GM12864 (cell line): ENCODE data around the gene SLC25A1.

Experiments
- DNase-seq: peaks from one replicate; pipeline ENCODE4 v3.0.0-alpha.2; 2011; ENCODE audit warnings: low read depth
- H3K4me3 ChIP-seq: 2 replicates; pipeline ENCODE4 v1.5.1; 2011; ENCODE audit warnings: mild to moderate bottlenecking, low read depth, low read length, control low read depth
- TF ChIP-seq, protein P1 (sequence below): IDR thresholded peaks from 2 replicates; pipeline ENCODE4 v1.5.1; 2011; ENCODE audit warnings: low read depth, mild to moderate bottlenecking, moderate library complexity, low read length, control low read depth, inconsistent platforms; ENCODE audit errors: missing control alignments

Gene SLC25A1

DNA sequence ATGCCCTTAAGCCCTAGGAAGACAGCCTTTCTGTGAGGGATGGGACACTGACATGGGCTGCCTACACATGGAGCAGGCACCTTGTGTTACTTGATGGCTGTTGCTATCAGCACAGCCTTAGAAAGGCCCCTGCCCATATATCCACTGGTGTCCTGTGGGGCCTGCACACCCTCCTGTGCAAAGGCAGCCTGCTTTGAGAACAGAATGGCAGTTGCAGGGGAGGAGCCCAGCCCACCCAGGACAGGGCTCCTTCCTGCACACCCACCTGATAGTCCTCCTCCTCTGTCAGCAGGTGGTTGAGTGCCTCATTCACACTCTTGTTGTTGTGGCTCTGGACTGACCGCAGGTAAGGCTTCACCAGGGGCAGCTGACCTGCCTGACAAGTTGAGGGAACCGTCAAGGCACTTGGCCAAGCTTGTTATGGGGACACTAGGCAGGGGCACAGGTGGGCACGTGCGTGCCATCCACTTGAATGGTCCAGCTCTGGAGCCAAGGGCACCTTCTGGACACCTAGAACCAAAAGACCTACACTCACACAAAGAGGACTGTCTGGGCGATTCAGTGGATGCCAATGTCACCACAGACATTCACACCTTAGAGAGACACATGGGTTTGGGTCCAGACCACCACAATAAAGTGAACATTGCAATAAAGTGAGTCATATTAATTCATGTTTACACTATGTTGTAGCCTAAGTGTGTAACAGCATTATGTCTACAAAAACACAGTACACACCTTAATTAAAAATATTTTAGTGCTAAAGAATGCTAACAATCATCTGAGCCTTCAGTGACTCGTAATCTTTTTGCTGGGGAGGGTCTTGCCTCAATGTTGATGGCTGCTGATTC lies 9.4 kb upstream of the SLC25A1 start:
- TF ChIP-seq, protein P1, sequence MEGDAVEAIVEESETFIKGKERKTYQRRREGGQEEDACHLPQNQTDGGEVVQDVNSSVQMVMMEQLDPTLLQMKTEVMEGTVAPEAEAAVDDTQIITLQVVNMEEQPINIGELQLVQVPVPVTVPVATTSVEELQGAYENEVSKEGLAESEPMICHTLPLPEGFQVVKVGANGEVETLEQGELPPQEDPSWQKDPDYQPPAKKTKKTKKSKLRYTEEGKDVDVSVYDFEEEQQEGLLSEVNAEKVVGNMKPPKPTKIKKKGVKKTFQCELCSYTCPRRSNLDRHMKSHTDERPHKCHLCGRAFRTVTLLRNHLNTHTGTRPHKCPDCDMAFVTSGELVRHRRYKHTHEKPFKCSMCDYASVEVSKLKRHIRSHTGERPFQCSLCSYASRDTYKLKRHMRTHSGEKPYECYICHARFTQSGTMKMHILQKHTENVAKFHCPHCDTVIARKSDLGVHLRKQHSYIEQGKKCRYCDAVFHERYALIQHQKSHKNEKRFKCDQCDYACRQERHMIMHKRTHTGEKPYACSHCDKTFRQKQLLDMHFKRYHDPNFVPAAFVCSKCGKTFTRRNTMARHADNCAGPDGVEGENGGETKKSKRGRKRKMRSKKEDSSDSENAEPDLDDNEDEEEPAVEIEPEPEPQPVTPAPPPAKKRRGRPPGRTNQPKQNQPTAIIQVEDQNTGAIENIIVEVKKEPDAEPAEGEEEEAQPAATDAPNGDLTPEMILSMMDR: no peak
- H3K4me3 ChIP-seq: no peak overlapping the region
- DNase-seq: no peak

DNA sequence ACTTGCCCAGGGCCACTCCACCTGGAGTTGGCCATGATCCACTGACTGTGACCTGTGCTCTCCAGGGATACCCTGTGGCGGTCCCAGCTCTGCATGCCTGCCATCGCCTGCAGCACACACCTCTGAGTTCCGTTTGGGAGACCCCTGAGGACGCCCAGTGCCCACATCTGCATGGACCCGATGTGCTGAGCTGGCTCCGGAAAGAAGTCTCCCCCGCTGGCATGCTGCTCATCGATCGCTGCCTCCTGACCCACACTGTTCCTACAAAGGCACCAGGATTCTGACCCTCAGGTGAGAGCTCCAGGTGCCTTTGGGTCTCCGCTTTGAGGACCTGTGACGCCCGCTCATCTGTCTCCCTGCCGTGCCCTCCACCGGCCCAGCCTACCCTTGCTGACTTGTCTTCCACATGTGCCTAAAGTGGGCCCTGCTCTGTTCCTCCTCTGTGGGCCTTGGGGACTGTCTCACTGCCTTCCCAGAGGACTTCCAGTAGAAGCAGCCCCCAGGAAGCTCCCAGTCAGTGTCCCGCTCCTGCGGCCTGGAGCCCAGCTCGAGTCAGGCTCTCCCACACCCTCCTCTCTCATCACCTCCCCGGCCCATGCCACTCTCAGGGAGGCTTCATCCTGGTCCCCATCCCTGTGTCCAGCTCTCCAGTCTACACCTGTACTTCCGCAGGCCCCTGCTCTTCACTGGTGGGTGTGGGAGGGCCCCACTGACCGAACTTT lies 5.9 kb upstream of the SLC25A1 start:
- DNase-seq: no peak
- no peak overlapping the region for H3K4me3 ChIP-seq
- TF ChIP-seq, protein P1: no peak

DNA sequence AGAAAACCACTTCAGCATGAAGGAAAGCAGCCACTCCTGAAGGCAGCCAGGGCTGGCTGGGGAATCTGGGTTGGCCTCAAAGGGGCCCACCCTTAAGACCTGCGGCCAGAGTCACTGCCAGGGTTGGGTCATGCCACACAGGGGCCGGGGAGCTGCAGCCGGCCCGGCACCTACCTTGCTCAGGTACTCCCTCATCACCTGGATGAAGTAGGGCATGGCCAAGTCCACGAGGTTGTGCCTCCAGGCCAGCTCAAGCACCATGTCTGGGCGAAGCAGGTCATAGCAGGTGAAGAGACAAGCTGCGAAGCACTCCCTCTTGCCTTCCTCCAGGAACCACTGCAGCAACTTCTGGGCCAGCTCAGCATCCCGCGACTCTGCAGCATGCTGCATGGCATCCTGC lies 4.7 kb upstream of the SLC25A1 start:
- TF ChIP-seq, protein P1: no peak

DNA sequence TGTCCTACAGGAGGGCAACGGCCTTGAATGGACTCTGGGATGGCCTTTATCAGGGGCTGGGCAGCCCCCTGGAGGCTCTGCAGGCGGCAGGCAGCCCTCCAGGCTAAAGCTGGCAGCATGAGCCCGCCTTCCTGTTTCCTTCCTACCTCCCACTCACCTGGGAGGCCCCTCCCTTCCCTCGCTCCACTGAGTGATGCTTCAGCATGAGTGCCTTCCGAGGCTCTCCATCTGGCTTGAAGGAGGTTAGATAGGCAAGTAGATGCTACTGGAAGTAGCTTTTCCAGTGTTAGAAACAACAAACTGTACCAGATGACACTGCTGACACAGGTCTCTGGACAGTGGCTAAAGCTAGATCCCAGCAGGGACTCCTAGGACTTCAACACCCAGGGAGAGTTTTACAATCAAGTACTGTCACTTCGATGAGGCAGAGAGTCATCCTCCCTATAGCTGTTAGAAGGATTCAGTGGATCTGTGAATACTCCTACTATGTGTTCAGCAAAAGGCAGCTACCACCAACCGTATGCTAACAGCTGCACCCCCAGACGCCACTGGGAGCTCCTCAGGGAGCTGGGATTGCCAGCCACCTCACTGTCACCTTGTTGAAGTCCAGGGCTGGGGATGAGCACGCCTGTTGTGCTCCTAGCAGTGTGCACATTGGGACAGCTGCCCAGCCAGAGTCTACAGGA lies 4.1 kb upstream of the SLC25A1 start:
- no peak overlapping the region for H3K4me3 ChIP-seq
- DNase-seq: no peak
- TF ChIP-seq, protein P1: no peak

More for the DNA sequence above, 4.7 kb upstream of the SLC25A1 start:
- no peak for DNase-seq
- no peak overlapping the region for H3K4me3 ChIP-seq

DNA sequence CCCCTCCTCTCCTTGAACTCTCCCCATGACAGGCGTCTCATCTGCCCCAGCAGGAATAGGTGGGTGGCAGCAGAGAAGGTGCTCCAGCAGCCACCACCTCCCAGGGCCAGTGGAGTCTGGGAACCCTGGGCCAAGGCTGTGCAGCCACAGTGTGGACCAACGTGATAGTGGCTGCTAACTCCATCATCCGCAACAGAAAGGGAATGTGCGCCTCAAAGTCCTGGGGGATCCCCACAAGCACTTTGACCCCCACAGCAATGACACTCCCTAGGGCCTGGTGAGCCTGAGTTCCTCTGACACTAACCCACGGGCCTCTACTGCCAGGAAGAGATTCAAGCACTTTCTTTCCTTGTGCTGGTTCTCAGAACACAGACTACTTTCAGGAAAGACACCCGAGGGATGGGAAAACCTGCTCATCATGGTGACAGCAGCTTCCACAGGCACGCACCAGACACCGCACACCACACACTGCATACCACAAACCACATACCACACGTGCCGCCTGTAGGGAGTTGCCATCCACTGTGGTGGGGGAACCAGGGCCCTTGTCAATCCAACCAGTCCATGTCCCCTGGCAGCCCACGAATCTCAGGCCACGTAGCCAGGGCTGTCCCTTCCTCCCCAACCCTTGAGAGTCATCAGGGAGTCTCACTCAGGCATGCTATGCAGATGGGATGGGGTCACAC lies 3.4 kb upstream of the SLC25A1 start:
- no peak overlapping the region for H3K4me3 ChIP-seq
- no peak for DNase-seq

More for the DNA sequence above, 3.4 kb upstream of the SLC25A1 start:
- TF ChIP-seq, protein P1: no peak
